Kidney (tissue), 14 donors: ENCODE data around the gene ATPAF2. TPM values are rescaled to one million over a fixed set of nuclear protein-coding genes. Genes with fewer than 3 reads are reported as not detected.
"Not testable (repeated sequence)": the region's sequence is repeated elsewhere in the genome, so short reads cannot be mapped to it uniquely, and the experiment has no call there.

Experiments
- DNase-seq, 5 donors: peaks; one replicate each; pipeline ENCODE4 v3.0.0-alpha.2; 2013 to 2020
- FAIRE-seq: peaks from 2 replicates; lab custom pipeline; 2012; peaks lifted over from hg19 to GRCh38; lab: Jason Lieb, UNC
- H3K27ac ChIP-seq, 2 donors: one replicate each; pipeline ENCODE4 v1.7.0; 2013; ENCODE audit warnings: low read depth in 2 of 2, low read length in 2 of 2, inconsistent platforms in 1 of 2
- H3K27me3 ChIP-seq: one replicate; pipeline ENCODE4 v1.7.1; 2013; ENCODE audit warnings: low read length, inconsistent platforms; ENCODE audit not compliant: control insufficient read depth, insufficient read depth
- H3K36me3 ChIP-seq, 3 donors: one replicate each; pipeline versions ENCODE4 v1.7.0 to v1.7.1; 2013; ENCODE audit warnings: low read length in 3 of 3, control low read depth in 1 of 3, inconsistent platforms in 1 of 3; ENCODE audit not compliant: insufficient read depth in 3 of 3, control insufficient read depth in 2 of 3
- H3K4me1 ChIP-seq, 3 donors: one replicate each; pipeline versions ENCODE4 v1.7.0 to v1.7.1; 2013; ENCODE audit warnings: low read length in 3 of 3, inconsistent platforms in 1 of 3, low read depth in 1 of 3; ENCODE audit not compliant: control insufficient read depth in 2 of 3, insufficient read depth in 2 of 3
- H3K4me3 ChIP-seq, 3 donors: one replicate each; pipeline versions ENCODE4 v1.7.0 to v1.8.1; 2013; ENCODE audit warnings: low read length in 3 of 3, control low read depth in 1 of 3, inconsistent platforms in 1 of 3
- H3K9ac ChIP-seq, 3 donors: one replicate each; pipeline versions ENCODE4 v1.7.0 to v1.7.1; 2013; ENCODE audit warnings: low read length in 3 of 3, control low read depth in 1 of 3, inconsistent platforms in 1 of 3
- H3K9me3 ChIP-seq, 3 donors: one replicate each; pipeline versions ENCODE4 v1.7.0 to v1.7.1; 2013; ENCODE audit warnings: low read length in 3 of 3, control low read depth in 1 of 3, inconsistent platforms in 1 of 3; ENCODE audit not compliant: control insufficient read depth in 2 of 3, insufficient read depth in 1 of 3
- intact Hi-C: fragments of 100-400 bp; cut with DNase I; formaldehyde crosslinking; loops from one replicate; pipeline ENCODE4 v1.11.1; 2022
- polyA plus RNA-seq: library from polyadenylated mRNA; stranded (reverse); fragments of 350-450 nt; fragmentation: Illumina TruSeq; extraction: RNeasy Lipid Tissue Mini Kit (QIAGEN cat#74804); gene quantifications from one replicate; pipeline ENCODE4 v1.2.3, GENCODE V29; 2014; ENCODE audit warnings: low read depth, low replicate concordance; ENCODE audit not compliant: insufficient read depth
- total RNA-seq: library from RNA; stranded (reverse); fragmentation: NEBNext Ultra II Directional; extraction: Animal tissue kit (Norgen Biotek cat#: 25700); gene quantifications from one replicate; pipeline ENCODE4 v1.2.1, GENCODE V29; 2021
- TF ChIP-seq, protein P1 (sequence below): IDR thresholded peaks from 3 replicates; pipeline ENCODE4 v1.5.1; 2012; ENCODE audit warnings: mild to moderate bottlenecking, moderate library complexity, borderline replicate concordance; ENCODE audit not compliant: insufficient read depth; ENCODE audit errors: extremely low read depth
- donor health status: control.
- donor health status: control.
- donor health status: control.
- donor health status: control.
- donor health status: control.
- donor health status: DM: yes; HTN: yes; CAD: no.
- donor health status: Normal renal cell carcinoma (clear cell type).

The ATPAF2 gene
- total and polyA plus RNA-seq, 2 donors from 2014 or later, result 27.0 to 52.1 TPM

- intact Hi-C loops, result no loop called here
- DNase-seq (peak in 1 of 5 donors; percentile 12), FAIRE-seq (no peak)
- Histone ChIP-seq H3K27ac (no peak overlapping the region), H3K4me1 (no peaks in the 10 kb centered on the region), H3K9me3 (no peaks in the 10 kb centered on the region), H3K4me3 (no peak overlapping the region), H3K36me3 (peaks cover 0 to 3% (median 0%) of the 10 kb centered on the region in 3 donors), H3K9ac (no peak overlapping the region), H3K27me3 (no peaks in the 10 kb centered on the region)
- TF ChIP-seq, protein P1, sequence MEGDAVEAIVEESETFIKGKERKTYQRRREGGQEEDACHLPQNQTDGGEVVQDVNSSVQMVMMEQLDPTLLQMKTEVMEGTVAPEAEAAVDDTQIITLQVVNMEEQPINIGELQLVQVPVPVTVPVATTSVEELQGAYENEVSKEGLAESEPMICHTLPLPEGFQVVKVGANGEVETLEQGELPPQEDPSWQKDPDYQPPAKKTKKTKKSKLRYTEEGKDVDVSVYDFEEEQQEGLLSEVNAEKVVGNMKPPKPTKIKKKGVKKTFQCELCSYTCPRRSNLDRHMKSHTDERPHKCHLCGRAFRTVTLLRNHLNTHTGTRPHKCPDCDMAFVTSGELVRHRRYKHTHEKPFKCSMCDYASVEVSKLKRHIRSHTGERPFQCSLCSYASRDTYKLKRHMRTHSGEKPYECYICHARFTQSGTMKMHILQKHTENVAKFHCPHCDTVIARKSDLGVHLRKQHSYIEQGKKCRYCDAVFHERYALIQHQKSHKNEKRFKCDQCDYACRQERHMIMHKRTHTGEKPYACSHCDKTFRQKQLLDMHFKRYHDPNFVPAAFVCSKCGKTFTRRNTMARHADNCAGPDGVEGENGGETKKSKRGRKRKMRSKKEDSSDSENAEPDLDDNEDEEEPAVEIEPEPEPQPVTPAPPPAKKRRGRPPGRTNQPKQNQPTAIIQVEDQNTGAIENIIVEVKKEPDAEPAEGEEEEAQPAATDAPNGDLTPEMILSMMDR, result no peak
These were observed 39.5 kb downstream of the ATPAF2 start for GRCh38 chr17:17999364-18000029.

GRCh38 chr17:17998934-17999333 is 40.0 kb downstream of the ATPAF2 start:
- FAIRE-seq (no peak), DNase-seq (peak in 1 of 5 donors; percentile 52)
- no peaks in the 10 kb centered on the region for H3K4me1 ChIP-seq
- intact Hi-C loops, result no loop called here
- no peak overlapping the region for H3K9ac ChIP-seq
- no peak overlapping the region for H3K27ac ChIP-seq
- TF ChIP-seq, protein P1, result no peak
- no peak overlapping the region for H3K4me3 ChIP-seq
- no peaks in the 10 kb centered on the region for H3K27me3 ChIP-seq
- no peaks in the 10 kb centered on the region for H3K9me3 ChIP-seq
- peaks cover 0 to 3% (median 0%) of the 10 kb centered on the region in 3 donors for H3K36me3 ChIP-seq

DNA sequence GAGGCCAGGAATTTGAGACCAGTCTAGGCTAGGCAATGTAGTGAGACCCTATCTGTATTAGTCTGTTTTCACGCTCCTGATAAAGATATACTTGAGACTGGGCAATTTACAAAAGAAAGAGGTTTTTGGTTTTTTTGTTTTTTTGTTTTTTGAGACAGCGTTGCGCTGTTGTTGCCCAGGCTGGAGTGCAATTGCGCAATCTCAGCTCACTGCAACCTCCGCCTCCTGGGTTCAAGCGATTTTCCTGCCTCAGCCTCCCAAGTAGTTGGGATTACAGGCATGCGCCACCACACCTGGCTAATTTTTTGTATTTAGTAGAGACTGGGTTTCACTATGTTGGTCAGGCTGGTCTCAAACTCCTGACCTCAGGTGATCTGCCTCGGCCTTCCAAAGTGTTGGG is 43.1 kb downstream of the ATPAF2 start:
- not testable (repeated sequence) for FAIRE-seq

DNA sequence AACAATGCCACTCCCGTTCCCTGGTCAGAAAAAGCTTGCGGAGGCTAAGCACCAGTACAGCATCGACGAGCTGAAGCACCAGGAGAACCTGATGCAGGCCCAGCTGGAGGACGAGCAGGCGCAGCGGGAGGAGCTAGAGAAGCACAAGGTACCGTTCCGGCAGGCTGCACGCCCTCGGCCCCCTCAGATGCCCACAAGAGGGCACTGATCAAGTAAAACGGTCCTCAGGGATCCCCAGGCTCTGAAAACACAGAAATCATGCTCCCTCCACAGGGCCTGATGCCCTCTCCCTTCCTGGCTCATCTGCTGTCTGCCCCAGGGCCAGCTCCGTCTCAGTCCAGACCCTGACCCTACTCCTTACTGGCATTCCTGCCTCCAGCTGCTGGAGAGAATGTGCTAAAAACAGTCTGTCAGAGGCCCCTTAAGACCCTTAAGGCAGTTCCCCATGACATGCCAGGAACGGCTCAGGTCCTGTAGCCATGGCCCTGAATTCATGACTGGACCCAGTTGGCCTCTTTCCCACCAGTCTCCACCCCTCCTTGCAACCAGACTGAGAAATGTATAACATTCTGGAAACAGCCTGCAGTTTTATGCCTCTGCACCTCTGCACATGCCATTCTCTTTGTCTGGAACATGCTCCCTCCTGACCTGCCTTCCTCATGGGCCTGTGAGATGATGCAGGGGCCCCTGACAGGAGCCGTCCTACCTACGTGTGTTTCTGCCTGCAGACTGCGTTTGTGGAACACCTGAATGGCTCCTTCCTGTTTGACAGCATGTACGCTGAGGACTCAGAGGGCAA is 44.5 kb downstream of the ATPAF2 start:
- DNase-seq (peak; percentile 25 to 61 (median 50)), FAIRE-seq (no peak)
- Histone ChIP-seq H3K4me3 (no peak overlapping the region), H3K9ac (no peak overlapping the region), H3K9me3 (no peaks in the 10 kb centered on the region), H3K27me3 (no peaks in the 10 kb centered on the region), H3K36me3 (peaks cover 0 to 3% (median 1%) of the 10 kb centered on the region in 3 donors), H3K4me1 (no peaks in the 10 kb centered on the region), H3K27ac (no peak overlapping the region)
- TF ChIP-seq, protein P1, result no peak
- intact Hi-C loops, result no loop called here

More for the DNA sequence above, 43.1 kb downstream of the ATPAF2 start:
- H3K27ac ChIP-seq, H3K27me3 ChIP-seq, H3K9me3 ChIP-seq, H3K36me3 ChIP-seq, H3K4me3 ChIP-seq, intact Hi-C loops, H3K9ac ChIP-seq, DNase-seq, H3K4me1 ChIP-seq: not testable (repeated sequence)
